ENCODE measurements around the gene EFCAB6.

Gene EFCAB6

DNA sequence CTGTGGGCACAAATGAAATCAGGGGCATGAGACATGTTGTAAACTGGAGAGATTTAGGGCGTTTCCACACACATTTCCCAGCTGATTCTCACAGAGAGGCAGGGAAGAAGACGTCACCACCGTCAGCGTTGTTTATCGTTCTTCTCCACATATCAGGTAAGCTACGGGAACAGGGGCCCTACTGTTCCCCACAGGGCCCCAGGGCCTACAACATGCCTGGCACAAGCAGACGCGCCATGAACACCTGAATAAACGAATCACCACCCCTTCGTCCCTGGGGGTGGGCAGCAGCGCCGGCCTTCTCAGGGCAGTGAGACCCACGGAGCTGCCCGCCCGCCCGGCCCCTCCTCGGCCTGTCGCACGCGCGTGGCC, 342 bp downstream of the EFCAB6 start:
- no peak for DNase-seq

DNA sequence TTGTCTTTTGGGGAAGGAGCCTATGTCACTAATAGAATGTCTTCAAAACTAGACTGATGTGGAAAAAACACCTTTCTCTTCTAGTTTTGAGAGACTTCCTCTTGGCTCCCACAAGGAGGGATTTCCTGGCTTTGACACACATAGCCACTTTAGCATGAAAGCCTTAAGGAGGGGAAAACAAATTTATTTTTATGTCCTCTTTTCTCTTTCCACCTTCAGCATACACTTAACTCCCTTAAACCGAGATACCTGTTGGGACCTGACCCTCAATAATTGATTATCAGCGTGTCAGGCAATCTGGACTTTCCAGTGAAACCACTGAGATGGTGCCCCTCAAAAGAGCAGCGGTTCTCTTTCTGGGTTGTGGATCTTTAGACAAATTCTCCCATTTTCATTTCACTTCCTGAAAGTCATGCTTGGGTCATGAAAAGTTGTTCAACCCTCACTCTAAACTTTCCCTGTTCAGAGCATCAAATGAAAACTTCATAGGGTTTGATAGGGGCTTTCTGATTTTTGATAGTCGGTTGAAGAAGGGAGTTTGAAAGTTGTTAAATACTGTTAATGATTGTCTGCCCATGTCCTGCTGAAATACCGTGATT, 9.1 kb downstream of the EFCAB6 start:
- DNase-seq, result no peak

DNA sequence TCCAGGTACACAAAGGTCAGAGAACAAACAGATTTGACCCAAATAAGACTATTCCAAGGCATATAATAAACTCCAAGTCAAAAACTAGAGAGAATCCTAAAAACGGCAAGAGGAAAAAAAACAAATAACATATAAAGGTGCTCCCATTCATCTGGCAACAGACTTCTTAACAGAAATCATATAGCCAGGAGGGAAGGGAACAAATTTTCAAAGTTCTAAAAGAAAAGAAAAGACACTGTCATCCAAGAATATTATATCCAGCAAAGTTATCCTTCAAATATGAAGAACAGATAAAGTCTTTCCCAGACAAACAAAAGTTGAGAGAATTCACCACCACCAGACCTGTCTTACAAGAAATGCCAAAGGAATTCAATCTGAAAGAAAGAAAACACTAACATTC, 11.1 kb downstream of the EFCAB6 start:
- no peak for DNase-seq

DNA sequence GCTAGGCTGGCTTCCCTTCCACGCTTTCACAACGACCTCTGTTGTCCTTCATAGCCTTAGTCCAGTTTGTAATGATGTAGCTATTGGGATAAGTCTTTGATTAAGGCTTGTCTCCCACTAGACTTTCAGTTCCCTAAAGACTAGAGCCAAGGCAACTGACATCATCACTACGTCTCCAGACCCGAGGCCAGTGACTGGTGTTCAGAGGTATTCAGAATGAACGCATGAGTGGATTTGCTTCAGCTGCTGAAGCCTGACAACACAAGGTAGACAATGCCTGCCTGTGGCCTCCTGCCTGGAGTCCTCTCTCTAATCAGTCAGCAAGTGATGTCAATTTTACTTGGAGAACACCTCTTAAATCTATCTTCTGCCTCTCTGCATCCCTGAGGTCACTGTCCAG, 13.6 kb downstream of the EFCAB6 start:
- DNase-seq, result no peak

DNA sequence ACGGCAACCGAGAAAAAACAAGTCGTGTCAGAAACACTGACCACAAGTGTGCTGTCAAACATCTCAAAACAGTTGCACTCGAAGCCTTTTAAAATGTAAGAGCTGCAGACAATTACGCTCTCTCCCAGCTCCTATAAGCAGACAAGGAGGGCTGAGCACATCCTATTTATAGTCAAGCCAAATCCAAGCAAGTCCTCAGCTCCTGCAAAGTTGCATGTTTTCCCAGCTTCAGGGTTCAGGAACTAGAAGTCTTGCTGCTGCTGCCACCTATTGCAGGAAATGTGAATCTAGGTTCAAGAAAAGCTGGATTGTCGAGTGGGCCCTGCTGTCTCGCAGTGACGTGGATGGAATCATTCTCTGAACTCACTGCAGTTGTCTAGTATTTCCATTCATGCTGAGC, 15.5 kb downstream of the EFCAB6 start:
- peak; percentile 9 for DNase-seq

DNA sequence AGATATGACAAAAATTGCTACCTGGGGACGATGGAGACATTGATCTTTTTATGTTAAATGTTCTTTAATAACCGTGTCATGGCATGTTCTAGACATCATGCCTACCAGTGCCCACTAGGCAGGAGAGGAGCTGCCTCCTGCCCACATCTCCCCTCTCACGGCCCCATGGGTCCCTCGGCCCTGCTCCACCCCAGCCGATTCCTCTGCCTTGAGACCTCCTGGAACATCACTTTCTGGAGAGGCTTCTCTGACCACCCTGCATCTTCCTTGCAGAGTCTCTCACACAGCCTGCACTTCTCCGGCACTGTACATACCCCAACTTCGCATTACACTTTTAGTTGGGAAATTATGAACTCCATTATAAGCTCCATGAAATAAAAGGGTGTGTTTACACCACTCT, 16.8 kb downstream of the EFCAB6 start:
- no peak for DNase-seq

DNA sequence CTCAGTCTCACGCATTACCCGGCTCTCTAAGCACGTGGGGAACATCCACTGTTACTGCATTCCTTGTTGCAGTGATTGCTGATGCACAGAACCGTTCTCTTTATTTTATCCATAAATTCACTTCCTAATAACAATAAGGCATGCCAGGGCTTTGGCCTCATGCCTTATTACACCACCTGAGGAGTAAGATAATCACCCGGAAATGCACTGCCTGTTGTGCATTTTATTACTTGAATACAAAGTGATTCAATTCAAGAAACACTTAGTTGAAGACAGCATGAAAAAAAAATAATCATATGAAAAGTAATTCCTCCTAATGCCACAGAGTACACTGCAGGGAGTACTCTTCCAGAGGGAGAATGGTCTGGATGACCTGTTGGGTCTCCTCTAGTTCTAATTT, 19.2 kb downstream of the EFCAB6 start:
- no peak for DNase-seq

DNA sequence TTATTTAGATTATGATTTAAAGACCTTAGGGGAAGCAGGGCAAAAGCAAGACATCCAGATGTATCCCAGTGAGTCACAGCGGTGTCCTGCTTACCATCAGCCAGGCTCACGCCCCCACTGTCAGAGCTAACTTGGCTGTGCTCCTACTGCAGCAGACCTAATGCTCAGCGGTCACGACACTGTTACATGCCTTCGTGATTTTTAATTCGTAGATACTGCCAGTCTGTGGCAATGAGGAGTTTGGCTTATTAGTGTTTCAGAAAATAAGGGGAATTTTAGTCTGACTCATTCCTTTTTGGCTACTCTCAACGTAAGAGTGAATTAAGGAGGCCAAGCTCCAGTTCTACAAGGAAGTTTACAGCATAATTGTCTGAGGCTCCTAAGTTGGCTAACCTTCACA, 22.7 kb downstream of the EFCAB6 start:
- no peak for DNase-seq

DNA sequence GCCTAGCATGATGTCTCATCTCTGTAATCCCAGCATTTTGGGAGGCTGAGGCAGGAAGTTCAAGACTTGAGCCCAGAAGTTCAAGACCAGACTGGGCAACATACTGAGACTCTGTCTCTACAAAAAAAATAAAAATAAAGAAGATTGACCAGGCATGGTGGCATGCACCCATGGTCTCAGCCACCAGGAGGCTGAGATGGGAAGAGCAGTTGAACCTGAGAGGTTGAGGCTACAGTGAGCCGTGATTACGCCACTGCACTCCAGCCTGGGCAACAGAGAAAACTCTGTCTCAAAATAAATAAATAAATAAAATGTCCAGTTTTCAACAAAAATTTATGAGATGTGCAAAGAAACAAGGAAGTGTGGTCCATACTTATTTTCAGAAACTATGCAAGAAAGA, 28.3 kb downstream of the EFCAB6 start:
- DNase-seq, result no peak

DNA sequence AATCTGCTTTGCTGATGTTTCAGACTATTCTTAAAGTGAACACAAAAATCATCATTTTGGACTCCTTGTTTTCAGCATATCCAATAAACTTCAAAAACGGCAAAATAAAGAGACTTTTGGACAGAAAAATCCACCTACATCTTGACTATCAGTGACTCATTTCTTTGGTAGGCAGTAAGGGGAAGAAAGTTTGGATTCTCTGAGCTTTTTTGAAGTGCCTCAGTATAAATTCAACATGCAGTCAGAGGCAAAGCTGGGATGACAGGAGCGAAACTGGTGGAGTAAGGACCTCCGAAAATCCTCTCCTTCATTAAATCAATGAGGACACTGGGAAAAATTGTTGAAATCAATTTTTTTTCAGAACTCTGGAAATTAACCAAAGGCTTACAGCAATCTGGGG, 29.7 kb downstream of the EFCAB6 start:
- DNase-seq, result no peak

DNA sequence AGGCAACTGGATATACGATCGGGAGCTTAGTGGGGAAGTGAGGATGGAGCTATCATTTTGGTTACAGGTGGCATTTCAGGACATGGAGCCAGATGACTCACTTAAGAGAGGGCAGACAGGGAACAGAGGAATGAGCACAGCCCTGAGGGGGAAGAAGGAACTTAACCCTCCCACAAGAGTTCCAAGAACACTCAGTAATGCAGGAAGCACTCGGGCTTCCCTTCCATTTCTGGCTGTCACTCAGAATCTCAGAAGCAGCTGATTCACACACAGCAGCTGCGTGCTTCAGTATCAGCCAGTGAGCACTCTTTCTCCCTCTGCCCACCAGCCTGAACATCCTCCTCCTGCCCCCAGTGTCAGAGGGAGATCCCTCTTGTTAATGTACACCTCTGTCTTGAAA, 34.8 kb downstream of the EFCAB6 start:
- DNase-seq, result peak; percentile 13

DNA sequence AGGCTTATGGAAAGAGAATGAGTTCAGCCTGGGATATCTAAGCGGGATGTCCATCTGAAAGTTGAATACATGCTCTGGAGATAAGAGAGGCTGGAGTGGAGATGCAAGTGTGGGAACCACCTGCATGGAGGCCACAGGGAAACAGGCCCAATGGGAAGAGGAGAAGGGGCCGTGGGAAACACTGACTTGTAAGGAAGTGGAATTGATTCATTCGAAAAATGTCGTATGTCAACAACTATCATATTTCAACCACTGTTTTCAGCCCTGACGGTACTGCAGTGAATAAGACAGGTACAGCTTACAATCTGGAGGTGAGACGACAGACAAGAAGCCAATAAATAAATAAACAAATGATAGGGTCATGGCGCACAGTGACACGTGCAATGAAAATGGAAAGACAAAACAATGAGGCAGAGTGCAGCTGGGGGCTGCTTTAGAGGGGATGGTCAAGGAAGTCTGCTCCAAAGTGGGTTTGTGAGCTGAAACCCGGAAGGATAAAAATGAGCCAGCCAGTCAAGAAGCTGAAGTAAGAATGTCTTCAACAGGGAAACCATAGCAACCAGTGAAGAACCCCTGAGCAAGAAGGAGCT, 35.9 kb downstream of the EFCAB6 start:
- DNase-seq, result no peak

DNA sequence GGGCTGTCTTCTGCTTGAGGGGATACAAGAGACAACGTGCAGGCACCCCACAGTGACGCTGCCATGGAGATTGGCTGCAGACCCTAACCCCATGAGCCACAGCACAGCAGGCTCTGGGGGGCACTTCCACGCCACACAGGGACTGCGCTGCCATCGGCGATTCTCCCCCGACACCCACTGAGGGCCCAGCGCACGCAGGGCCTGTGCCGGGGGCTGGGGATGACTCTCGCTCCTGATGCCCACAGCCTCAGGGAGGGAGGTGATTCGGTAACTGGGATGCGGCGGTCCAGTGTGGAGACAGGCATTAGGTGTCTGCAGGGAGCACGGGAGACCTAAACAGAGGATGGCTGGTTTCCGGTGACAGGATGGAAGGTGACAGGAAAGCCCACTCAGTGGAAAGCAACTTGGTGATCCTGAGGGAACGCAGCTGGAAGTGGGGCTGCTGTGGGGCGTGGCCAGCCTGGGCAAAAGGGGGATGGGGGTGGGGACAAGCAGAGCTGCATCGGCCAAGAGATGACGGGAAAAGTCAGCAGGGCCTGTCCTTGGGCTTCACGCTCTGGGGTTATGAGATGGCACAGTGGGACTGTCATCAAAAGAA, 37.7 kb downstream of the EFCAB6 start:
- no peak for DNase-seq

DNA sequence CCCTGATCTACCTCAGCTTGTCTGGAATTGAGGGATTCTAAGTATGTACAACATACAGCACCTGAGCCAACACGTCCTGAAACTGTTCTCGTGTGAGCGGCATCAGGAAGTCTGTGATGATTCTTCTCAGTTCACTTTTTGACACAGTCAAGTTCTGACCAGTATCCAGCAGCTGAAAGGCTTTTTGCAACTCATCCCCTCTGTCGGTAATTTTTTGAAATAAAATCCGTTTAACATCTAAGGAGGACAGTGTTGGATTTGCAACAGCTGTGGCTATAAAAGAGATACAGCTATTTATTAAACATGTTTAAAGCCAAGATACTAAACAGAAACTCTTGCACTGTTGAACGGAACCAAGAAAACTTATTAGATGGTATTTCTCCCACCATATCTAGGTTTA, 39.3 kb downstream of the EFCAB6 start:
- no peak for DNase-seq

DNA sequence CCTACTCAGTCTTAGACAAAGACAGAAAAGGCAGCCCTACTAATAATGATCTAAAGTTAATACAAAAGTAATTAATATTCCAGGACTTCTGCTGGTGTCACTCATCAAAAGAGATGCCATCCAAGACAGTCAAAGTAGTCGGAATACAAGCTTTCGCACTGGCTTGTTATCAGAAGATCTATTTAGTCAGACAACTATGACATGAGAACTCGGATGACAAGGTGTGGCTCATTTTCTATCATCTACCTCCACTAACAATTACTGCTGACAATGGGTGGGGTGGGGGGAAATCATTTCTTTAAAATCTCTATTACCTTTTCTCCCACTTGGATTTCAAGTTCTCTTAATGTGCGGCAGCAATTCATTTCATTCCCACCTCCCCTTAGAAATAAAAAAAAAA, 56.7 kb downstream of the EFCAB6 start:
- no peak for DNase-seq

DNA sequence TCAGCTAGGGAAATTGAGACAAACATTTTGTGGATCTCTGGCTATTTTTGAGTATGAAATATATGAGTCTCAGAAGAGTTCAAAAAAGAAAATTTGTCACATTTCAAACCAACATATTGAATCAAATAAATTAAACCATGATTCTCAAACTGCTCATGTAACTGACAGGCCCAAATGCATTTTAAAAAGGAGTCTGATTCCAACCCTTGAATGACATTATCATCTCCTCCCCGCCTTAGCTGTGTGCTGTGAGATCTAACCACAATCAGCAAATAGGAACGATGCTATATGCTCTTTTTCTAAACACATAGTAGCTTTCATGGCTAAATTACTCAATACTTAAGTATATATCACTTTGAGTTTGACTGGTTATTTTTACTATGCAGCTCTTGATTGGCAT, 57.1 kb downstream of the EFCAB6 start:
- no peak for DNase-seq

DNA sequence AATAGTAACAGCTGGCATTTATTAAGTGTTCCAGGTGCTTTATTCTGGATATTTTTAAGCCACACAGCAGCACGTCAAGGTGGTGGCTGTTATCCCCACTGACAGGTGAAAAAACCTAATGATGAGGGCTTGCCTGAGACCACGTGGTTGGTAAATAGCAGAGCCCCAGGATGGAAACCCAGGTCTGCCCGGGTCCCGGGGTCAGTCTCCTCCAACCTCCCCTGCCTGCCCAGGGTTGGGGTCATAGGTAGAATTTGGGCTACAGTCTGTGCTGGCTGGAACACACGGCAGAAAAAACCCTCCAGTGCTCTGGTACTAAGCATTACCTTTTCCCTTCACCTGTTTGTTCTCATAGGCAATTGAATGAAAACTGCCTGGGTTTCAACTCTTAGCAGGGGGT, 57.9 kb downstream of the EFCAB6 start:
- DNase-seq, result no peak

DNA sequence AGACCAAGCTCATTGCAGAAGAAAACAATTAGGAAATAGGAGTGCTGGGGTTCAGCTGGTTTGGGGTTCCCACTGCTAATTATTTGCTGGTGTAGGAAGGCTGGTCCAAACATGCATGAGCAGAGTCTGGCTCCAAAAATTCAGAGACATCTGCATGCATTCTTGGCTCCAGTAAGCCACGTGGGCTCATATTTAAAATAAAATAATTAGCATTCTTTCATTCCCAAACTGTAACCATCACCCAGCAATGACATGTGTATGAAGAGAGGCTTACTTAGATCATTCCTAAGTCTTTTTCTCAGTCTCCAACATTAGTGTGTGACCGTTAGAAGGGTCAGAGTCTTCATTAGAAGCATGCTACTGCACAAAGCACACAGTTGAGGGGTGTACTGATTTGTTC, 58.4 kb downstream of the EFCAB6 start:
- no peak for DNase-seq

DNA sequence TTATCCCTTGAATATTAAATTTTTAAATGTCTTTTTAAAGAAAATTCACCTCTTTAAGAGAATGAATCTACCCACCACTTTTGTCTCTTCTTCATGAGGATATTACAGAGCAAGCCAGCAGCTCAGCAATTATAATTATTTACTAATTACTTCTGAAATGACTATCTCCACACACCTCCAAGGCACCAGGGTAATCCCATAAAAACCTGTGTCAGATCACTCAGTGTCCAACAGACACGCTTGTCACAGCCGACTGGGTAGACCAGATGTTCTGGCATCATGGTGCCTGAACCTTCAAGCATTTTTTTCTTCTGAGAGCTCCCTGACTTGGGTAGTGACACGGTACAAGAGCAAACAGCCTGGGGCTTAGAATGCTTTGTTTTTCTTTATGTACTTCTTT, 61.4 kb downstream of the EFCAB6 start:
- no peak for DNase-seq

DNA sequence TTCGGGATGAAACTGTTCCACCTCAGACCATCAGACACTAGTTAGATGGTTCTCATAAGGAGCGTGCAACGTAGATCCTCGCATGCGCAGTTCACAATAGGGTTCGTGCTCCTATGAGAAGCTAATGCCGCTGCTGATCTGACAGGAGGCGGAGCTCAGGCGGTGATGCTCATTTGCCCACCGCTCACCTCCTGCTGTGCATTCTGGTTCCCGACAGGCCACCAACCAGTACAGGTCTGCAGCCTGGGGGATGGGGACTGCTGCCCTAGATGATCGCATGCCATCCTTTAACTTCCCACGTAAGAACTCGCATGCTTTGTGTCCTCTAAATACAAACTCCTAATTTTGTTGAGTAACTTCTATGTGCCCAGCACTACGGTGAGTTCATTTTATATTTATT, 62.6 kb downstream of the EFCAB6 start:
- no peak for DNase-seq

DNA sequence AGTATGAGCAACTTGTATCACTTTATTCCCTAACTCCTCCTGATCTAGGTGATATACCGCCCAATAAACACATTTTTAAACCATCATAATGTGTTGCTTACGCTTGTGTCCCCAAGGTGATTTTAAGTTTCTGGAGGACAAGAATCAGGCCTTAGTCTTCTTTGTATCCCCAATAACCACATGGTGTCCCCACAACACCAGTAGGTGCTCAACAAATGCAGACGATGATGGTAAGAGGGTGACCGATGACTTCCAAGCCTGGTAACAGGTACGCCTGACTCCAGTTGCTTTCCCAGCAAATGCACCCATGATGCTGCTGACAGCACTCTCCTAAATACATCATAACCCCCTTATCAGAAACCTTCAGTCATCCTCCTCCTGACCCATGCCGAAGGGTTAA, 64.2 kb downstream of the EFCAB6 start:
- DNase-seq, result no peak

DNA sequence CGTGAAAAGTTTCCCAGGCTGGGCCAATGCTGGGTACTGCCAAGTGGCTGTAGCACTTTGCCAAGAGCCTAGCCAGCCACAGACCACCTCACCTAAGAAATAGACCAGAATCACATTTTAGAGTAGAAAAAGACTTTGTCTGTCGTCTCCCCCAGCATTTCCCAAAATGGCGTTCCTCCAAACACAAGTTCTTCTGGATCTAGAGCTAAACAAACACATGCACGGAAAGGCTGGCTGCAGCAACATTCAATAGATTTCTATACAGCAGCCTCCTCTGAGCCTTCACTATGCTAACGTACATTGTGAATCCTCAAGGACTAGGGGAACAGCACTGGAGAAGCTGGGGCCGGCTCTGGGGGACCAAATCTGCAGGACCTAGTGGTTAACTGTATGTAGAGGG, 65.0 kb downstream of the EFCAB6 start:
- DNase-seq, result no peak

DNA sequence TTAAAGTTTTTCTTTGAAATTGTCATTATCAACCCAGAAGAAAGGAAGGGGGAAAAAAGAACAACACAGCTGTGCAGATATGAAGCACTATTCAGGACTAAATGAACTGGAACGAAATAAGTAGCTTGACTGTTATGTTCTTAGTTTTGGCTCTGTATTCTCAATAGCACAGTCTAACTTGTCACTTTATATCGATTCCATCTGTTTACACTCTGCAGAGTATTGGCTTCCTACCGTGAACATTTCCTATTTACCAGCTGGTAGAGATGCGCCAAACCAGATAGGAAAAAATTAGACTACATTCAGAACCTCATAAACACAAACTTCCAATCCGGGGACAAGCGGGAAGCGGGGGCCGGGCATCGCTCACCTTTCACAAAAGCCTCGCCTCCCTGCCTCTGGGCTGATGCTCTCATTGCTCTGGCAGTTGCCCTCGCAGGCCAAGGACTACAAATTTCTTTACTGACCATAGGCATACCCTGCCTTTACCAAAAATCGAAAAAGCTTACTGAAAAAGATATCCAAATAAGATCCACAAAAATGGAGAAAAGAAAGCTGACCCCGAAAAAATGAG, 66.2 kb downstream of the EFCAB6 start:
- DNase-seq, result no peak

DNA sequence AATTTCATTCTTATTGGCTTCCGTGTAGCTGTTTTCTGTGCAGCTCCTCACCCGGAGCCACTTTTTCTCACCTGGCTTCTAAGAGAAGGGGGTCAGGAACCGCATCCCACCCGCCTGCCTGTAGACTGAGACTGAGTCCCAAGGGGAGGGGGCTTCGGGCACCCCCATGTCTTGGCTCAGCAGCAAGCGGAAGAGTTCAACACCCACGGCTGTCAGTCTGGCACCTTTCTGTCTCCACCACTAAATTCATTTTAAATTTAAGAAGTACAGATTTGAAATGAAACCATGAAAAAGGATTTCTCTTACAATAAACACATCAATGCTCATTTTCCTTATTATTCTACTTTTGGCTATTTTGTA, 66.7 kb downstream of the EFCAB6 start:
- DNase-seq, result no peak

Measured in OCI-M1 (cell line).